ENCODE data around the gene TAS2R1. TPM values are rescaled to one million over a fixed set of nuclear protein-coding genes. Genes with fewer than 3 reads are reported as not detected.

The TAS2R1 gene
- total RNA-seq = not detected
- polyA plus RNA-seq (2013, experiment 1 of 2) = not detected
- not detected for polyA plus RNA-seq (2013, experiment 2 of 2)
- total RNA-seq = 0 to 0.07 (median 0) reads per million in 172 experiments

GRCh38 chr5:9630251-9630650 lies at the start of gene TAS2R1:
Gene TAS2R1 (minus strand): TSS chr5:9630351. CDS start chr5:9630032, 319 bp downstream.
- ChIA-PET POLR2A (no interaction called here), CTCF (no interaction called here)
- peaks cover 0 to 5% of the 10 kb centered on the region in 2 experiments for H3K9me3 ChIP-seq (ENCODE audit: control insufficient read depth in 1 of 2, insufficient read depth in 1 of 2, low read length in 2 of 2)
- TF ChIP-seq CTCF (IDR thresholded peaks at IDR 0.05) = no peak
- no peaks in the 10 kb centered on the region for H3K4me1 ChIP-seq (ENCODE audit: insufficient read depth, low read length)
- intact Hi-C loops (cut with DNase I, micrococcal nuclease) = no loop called here
- no peak for ATAC-seq (ENCODE audit: poor library complexity)
- H3K36me3 Mint-ChIP-seq (ENCODE audit: low read depth) = no peaks in the 10 kb centered on the region
- peaks cover 16% of the 10 kb centered on the region for H3K9me3 Mint-ChIP-seq
- H3K27ac Mint-ChIP-seq = no peak within 1 kb of the TSS
- H3K36me3 ChIP-seq (ENCODE audit: insufficient read depth, low read length) = no peaks in the 10 kb centered on the region
- no peak for DNase-seq
- no peaks in the 10 kb centered on the region for H3K27me3 ChIP-seq (ENCODE audit: control insufficient read depth in 1 of 2, insufficient read depth in 2 of 2, low read length in 2 of 2)
- no peak within 1 kb of the TSS for H3K27ac ChIP-seq (ENCODE audit: low read depth in 1 of 2, low read length in 2 of 2)
- no peaks in the 10 kb centered on the region for H3K4me1 Mint-ChIP-seq (ENCODE audit: low read depth)
- H3K4me3 Mint-ChIP-seq = no peak within 1 kb of the TSS
- no peaks in the 10 kb centered on the region for H3K27me3 Mint-ChIP-seq
- H3K4me3 ChIP-seq (ENCODE audit: low read length) = no peak within 1 kb of the TSS

- intact Hi-C loops (cut with DNase I, micrococcal nuclease) = no loop called here
- no peak for ATAC-seq (ENCODE audit: poor library complexity)
- H3K36me3 Mint-ChIP-seq (ENCODE audit: low read depth) = no peaks in the 10 kb centered on the region
- Histone ChIP-seq H3K27me3 (ENCODE audit: control insufficient read depth in 1 of 2, insufficient read depth in 2 of 2, low read length in 2 of 2) (no peaks in the 10 kb centered on the region), H3K4me3 (ENCODE audit: low read length) (no peak overlapping the region), H3K9me3 (ENCODE audit: control insufficient read depth in 1 of 2, insufficient read depth in 1 of 2, low read length in 2 of 2) (no peaks in the 10 kb centered on the region), H3K27ac (ENCODE audit: low read depth in 1 of 2, low read length in 2 of 2) (no peak overlapping the region), H3K4me1 (ENCODE audit: insufficient read depth, low read length) (no peaks in the 10 kb centered on the region), H3K36me3 (ENCODE audit: insufficient read depth, low read length) (no peaks in the 10 kb centered on the region)
- H3K27me3 Mint-ChIP-seq = peaks cover 3% of the 10 kb centered on the region
- no peak overlapping the region for H3K4me3 Mint-ChIP-seq
- no peak for DNase-seq
- TF ChIP-seq CTCF (IDR thresholded peaks at IDR 0.05) = no peak
- CTCF ChIA-PET = no interaction called here
- POLR2A ChIA-PET = no interaction called here
- no peak overlapping the region for H3K27ac Mint-ChIP-seq
- H3K9me3 Mint-ChIP-seq = peaks cover 9% of the 10 kb centered on the region
- H3K4me1 Mint-ChIP-seq (ENCODE audit: low read depth) = no peaks in the 10 kb centered on the region
These were observed 40.2 kb upstream of the TAS2R1 start for GRCh38 chr5:9670371-9670770.

GRCh38 chr5:9667906-9668305 lies 37.8 kb upstream of the TAS2R1 start:
- Mint-ChIP-seq H3K4me3 (no peak overlapping the region), H3K27ac (no peak overlapping the region), H3K36me3 (ENCODE audit: low read depth) (no peaks in the 10 kb centered on the region), H3K9me3 (peaks cover 13% of the 10 kb centered on the region), H3K27me3 (peaks cover 10% of the 10 kb centered on the region), H3K4me1 (ENCODE audit: low read depth) (no peaks in the 10 kb centered on the region)
- Histone ChIP-seq H3K4me1 (ENCODE audit: insufficient read depth, low read length) (no peaks in the 10 kb centered on the region), H3K27ac (ENCODE audit: low read depth in 1 of 2, low read length in 2 of 2) (no peak overlapping the region), H3K9me3 (ENCODE audit: control insufficient read depth in 1 of 2, insufficient read depth in 1 of 2, low read length in 2 of 2) (peaks cover 0 to 3% of the 10 kb centered on the region in 2 experiments), H3K36me3 (ENCODE audit: insufficient read depth, low read length) (no peaks in the 10 kb centered on the region), H3K4me3 (ENCODE audit: low read length) (no peak overlapping the region), H3K27me3 (ENCODE audit: control insufficient read depth in 1 of 2, insufficient read depth in 2 of 2, low read length in 2 of 2) (no peaks in the 10 kb centered on the region)
- CTCF ChIA-PET = no interaction called here
- POLR2A ChIA-PET = no interaction called here
- TF ChIP-seq CTCF (IDR thresholded peaks at IDR 0.05) = no peak
- intact Hi-C loops (cut with DNase I, micrococcal nuclease) = no loop called here
- ATAC-seq (ENCODE audit: poor library complexity) (no peak), DNase-seq (no peak)
